HEK293 (cell line): ENCODE results near the gene GBX1.
A peak's percentile ranks its signal among the peaks of the same experiment; 100 is the strongest.

Source experiments
- CTCF ChIA-PET: fragments of 350-600 bp; formaldehyde crosslinking; extraction: SDS; loops from one replicate; lab custom pipeline; 2021; ENCODE audit warnings: antibody characterized with exemption; lab: Yijun Ruan, JAX
- POLR2A ChIA-PET: fragments of 300-600 bp; formaldehyde crosslinking; extraction: SDS; loops from one replicate; lab custom pipeline; 2020; ENCODE audit warnings: antibody characterized with exemption, inconsistent platforms; lab: Yijun Ruan, JAX
- H3K27ac ChIP-seq: fragments of 200-500 bp; sonication (Bioruptor generic); 2 replicates; pipeline ENCODE4 v1.5.1; 2014; ENCODE audit warnings: low read depth, low read length, control low read depth, inconsistent platforms; ENCODE audit errors: extremely low read depth
- H3K36me3 ChIP-seq, 2 experiments: fragments of 200-500 bp in 1 of 2; sonication (Bioruptor generic) in 1 of 2; 1 replicate in 1 of 2; 2 replicates in 1 of 2; pipeline ENCODE4 v1.5.1; 2014 to 2017; ENCODE audit warnings: inconsistent platforms in 2 of 2, low read length in 2 of 2; ENCODE audit not compliant: control insufficient read depth in 2 of 2, insufficient read depth in 1 of 2
- H3K4me1 ChIP-seq: fragments of 200-500 bp; sonication (Bioruptor generic); 2 replicates; pipeline ENCODE4 v1.5.1; 2014; ENCODE audit warnings: mild to moderate bottlenecking, low read length, inconsistent platforms; ENCODE audit not compliant: control insufficient read depth, insufficient read depth
- H3K4me3 ChIP-seq: 2 replicates; pipeline ENCODE4 v1.5.1; 2011; ENCODE audit warnings: low read depth, mild to moderate bottlenecking, control low read depth, low read length, moderate library complexity
- H3K9me3 ChIP-seq: fragments of 200-500 bp; sonication (Bioruptor generic); 2 replicates; pipeline ENCODE4 v1.5.1; 2014; ENCODE audit warnings: low read depth, low read length, inconsistent platforms; ENCODE audit not compliant: control insufficient read depth, insufficient read depth
- CTCF ChIP-seq: fragments of 450-650 bp; formaldehyde crosslinking; IDR thresholded peaks from 2 replicates; pipeline ENCODE4 v1.5.1; 2016; ENCODE audit warnings: missing biosample characterization, missing genetic modification characterization
- KLF1 ChIP-seq: fragments of 450-650 bp; formaldehyde crosslinking; IDR thresholded peaks from 2 replicates; pipeline ENCODE4 v1.5.1; 2016; ENCODE audit warnings: missing biosample characterization, missing genetic modification characterization
- MYNN ChIP-seq: fragments of 450-650 bp; formaldehyde crosslinking; IDR thresholded peaks from 2 replicates; pipeline ENCODE4 v1.5.1; 2016; ENCODE audit warnings: missing biosample characterization, missing genetic modification characterization, borderline replicate concordance
- OVOL3 ChIP-seq: fragments of 450-650 bp; formaldehyde crosslinking; IDR thresholded peaks from 2 replicates; pipeline ENCODE4 v1.5.1; 2016; ENCODE audit warnings: missing biosample characterization, missing genetic modification characterization
- PBX3 ChIP-seq: sonication (generic); formaldehyde crosslinking; IDR thresholded peaks from 2 replicates; pipeline ENCODE4 v1.8.1; 2022; ENCODE audit warnings: mild to moderate bottlenecking, moderate library complexity, missing genetic modification reagents
- PRDM10 ChIP-seq: fragments of 450-650 bp; formaldehyde crosslinking; IDR thresholded peaks from 2 replicates; pipeline ENCODE4 v1.5.1; 2016; ENCODE audit warnings: missing biosample characterization, missing genetic modification characterization
- SCRT2 ChIP-seq: fragments of 450-650 bp; formaldehyde crosslinking; IDR thresholded peaks from 2 replicates; pipeline ENCODE4 v1.5.1; 2016; ENCODE audit warnings: missing biosample characterization, missing genetic modification characterization
- SP7 ChIP-seq: fragments of 450-650 bp; formaldehyde crosslinking; IDR thresholded peaks from 2 replicates; pipeline ENCODE4 v1.5.1; 2016; ENCODE audit warnings: missing biosample characterization, missing genetic modification characterization
- ZBTB10 ChIP-seq: fragments of 450-650 bp; formaldehyde crosslinking; IDR thresholded peaks from 2 replicates; pipeline ENCODE4 v1.5.1; 2016; ENCODE audit warnings: missing biosample characterization, missing genetic modification characterization
- ZEB2 ChIP-seq: fragments of 450-650 bp; formaldehyde crosslinking; IDR thresholded peaks from 2 replicates; pipeline ENCODE4 v1.5.1; 2016; ENCODE audit warnings: missing biosample characterization, missing genetic modification characterization
- ZNF114 ChIP-seq: fragments of 450-650 bp; formaldehyde crosslinking; IDR thresholded peaks from 2 replicates; pipeline ENCODE4 v1.5.0; 2017; ENCODE audit warnings: missing biosample characterization, missing genetic modification characterization
- ZNF223 ChIP-seq: fragments of 450-650 bp; formaldehyde crosslinking; IDR thresholded peaks from 2 replicates; pipeline ENCODE4 v1.5.1; 2016; ENCODE audit warnings: missing biosample characterization, missing genetic modification characterization
- ZNF24 ChIP-seq: fragments of 450-650 bp; formaldehyde crosslinking; IDR thresholded peaks from 2 replicates; pipeline ENCODE4 v1.5.1; 2016; ENCODE audit warnings: missing biosample characterization, missing genetic modification characterization
- ZNF473 ChIP-seq: fragments of 450-650 bp; formaldehyde crosslinking; IDR thresholded peaks from 2 replicates; pipeline ENCODE4 v1.5.1; 2017; ENCODE audit warnings: missing biosample characterization, missing genetic modification characterization
- ZNF600 ChIP-seq: fragments of 450-650 bp; formaldehyde crosslinking; IDR thresholded peaks from 2 replicates; pipeline ENCODE4 v1.5.1; 2016; ENCODE audit warnings: missing biosample characterization, missing genetic modification characterization
- ZNF639 ChIP-seq: fragments of 450-650 bp; formaldehyde crosslinking; IDR thresholded peaks from 2 replicates; pipeline ENCODE4 v1.5.1; 2016; ENCODE audit warnings: missing biosample characterization, missing genetic modification characterization

GBX1 gene

GRCh38 chr7:151110941-151111645, 56.4 kb downstream of the GBX1 start (continued):
- TF ChIP-seq ZNF114 (tag by site-specific recombination): no peak
- no peak for TF ChIP-seq ZNF223

DNA sequence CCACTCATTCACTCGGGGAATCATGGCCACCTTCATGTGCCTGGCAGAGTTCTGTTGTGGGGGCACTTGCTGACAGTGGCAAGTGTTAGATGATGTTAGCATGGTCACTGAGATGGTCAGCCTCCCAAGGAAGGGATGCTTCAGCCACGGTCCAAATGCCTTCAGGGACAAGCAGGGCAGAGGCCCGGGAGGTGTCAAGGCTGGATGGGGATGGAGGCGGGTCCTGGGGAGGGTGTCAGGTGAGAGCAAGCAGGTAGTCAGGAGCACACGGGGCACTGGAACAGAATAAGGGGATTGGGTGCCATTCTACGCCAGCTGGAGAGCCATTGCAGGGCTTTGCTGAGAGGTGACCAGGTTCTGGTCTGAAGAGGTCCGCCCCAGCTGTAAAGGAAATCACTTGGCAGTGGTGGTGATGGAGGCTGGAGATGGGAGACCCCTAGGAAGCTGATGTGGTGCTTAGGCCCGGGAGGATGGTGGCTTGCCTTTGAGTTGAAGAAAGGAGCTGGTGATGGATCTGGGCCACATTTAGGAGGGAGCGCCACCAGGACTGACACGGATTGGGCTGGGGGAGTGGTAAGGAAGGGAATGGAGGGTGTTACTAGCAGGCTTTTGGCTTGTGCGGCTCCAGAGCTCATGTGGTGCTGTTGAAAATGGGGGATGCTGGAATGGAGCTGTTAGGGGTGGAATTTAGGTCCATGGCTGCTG, 57.1 kb downstream of the GBX1 start:
- ChIA-PET CTCF (interaction anchor here (0.7 to 5.5 kb wide), 35 partner anchors 9 to 333 kb away, joined by 3 to 43 read pairs (median 5); partner anchors contain the start of gene FASTK), POLR2A (interaction anchor here (0.7 to 1.8 kb wide), 8 partner anchors 22 to 98 kb away, joined by 3 to 5 read pairs (median 3); partner anchors contain the start of genes ABCB8 and AGAP3)
- Histone ChIP-seq H3K4me3 (no peak overlapping the region), H3K9me3 (no peaks in the 10 kb centered on the region), H3K4me1 (no peaks in the 10 kb centered on the region), H3K27ac (0 out of 2 replicates have a peak overlapping the region, but pooled peaks have one; percentile 17), H3K36me3 (peaks cover 0 to 5% of the 10 kb centered on the region in 2 experiments; a peak in 2 of 3 replicates)
- no peak for TF ChIP-seq ZNF639
- peak; percentile 98 for TF ChIP-seq ZNF600 (tag by site-specific recombination)
- TF ChIP-seq OVOL3: no peak
- peak; percentile 40; the same call in 1 of the 2 replicates for TF ChIP-seq PRDM10

GRCh38 chr7:151109094-151110048, 58.1 kb downstream of the GBX1 start:
- ChIA-PET CTCF (interaction anchor here (0.6 to 5.5 kb wide), 17 partner anchors 8 to 240 kb away, joined by 3 to 43 read pairs (median 4); partner anchors contain the start of gene FASTK), POLR2A (interaction anchor here (0.7 to 1.8 kb wide), 8 partner anchors 21 to 81 kb away, joined by 3 to 5 read pairs (median 3); partner anchors contain the start of genes ABCB8 and AGAP3)
- H3K4me3 ChIP-seq: no peak overlapping the region
- H3K9me3 ChIP-seq: no peaks in the 10 kb centered on the region
- H3K4me1 ChIP-seq: no peaks in the 10 kb centered on the region
- H3K36me3 ChIP-seq: peaks cover 0 to 15% of the 10 kb centered on the region in 2 experiments; a peak in 2 of 3 replicates
- H3K27ac ChIP-seq: 0 out of 2 replicates have a peak overlapping the region, but pooled peaks have one; percentile 17
- TF ChIP-seq SCRT2 (tag by site-specific recombination) (no peak), ZNF24 (tag by site-specific recombination) (no peak), KLF1 (tag by site-specific recombination) (0 out of 2 replicates have a peak, but pooled peaks have one; percentile 33), ZNF473 (tag by site-specific recombination) (no peak), ZBTB10 (tag by site-specific recombination) (no peak), ZEB2 (tag by site-specific recombination) (0 out of 2 replicates have a peak, but pooled peaks have one; percentile 22), PBX3 (no peak), CTCF (no peak), MYNN (no peak), SP7 (tag by site-specific recombination) (0 out of 2 replicates have a peak, but pooled peaks have one; percentile 51)
